Measurements from ENCODE around the gene ZNHIT1.

Gene ZNHIT1

DNA sequence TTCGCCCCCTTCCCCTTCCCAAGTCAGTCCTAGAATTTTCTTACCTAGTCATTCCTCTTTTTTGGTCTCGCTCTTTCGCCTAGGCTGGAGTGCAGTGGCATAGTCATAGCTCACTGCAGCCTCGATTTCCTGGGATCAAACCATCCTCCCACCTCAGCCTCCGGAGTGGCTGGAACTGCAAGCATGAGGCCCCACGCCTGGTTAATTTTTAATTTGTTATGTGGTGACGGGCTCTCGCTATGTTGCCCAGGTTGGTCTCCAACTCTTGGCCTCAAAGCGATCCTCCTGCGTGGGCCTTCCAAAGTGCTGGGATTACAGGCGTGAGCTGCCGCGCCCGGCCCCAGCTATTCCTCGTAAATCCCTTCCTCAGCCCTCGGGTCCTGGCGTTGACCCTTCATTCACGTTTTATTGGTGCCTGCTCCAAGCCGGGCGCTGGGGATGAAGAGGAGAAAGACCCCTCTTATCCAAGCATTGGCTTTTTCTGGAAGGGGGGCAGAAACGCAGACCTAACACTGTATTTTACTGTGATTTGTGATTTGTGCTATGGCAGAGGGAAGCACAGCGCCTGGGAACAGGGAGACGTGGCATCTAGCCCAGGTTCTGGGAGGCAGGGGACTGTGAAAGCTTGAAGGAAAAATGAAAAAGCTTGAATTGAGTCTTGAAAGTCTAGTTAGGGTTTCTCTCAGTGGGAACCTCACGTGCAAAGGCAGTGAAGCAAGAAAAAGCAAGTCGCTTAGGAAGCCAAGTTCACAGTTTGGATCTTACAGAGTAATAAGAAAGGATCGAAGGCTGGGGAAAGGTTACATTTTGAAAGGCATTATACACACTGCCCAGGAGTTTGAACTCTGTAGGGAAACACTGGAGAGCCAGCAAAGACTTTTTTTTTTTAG, 516 bp downstream of the ZNHIT1 start:
- no peak for DNase-seq (ENCODE audit: low spot score)

- DNase-seq (ENCODE audit: low spot score) = no peak
These were observed 2.3 kb downstream of the ZNHIT1 start for GRCh38 chr7:101220295-101220694.

- DNase-seq (ENCODE audit: low spot score) = no peak
These were observed 4.4 kb downstream of the ZNHIT1 start for GRCh38 chr7:101222275-101222830.

DNA sequence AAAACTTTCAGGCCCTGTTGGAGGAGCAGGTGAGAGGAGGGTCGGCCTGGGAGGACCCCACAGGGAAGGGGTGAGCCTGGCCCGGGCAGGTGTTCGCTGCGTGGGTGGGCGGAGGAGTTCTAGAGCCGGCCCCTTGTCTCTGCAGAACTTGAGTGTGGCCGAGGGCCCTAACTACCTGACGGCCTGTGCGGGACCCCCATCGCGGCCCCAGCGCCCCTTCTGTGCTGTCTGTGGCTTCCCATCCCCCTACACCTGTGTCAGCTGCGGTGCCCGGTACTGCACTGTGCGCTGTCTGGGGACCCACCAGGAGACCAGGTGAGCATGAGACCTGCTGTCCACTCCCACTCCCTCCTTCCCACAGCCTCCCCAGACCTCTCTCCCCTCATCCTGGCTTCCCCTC, 5.6 kb downstream of the ZNHIT1 start:
- DNase-seq (ENCODE audit: low spot score) = no peak

- no peak for DNase-seq (ENCODE audit: low spot score)
These were observed 7.7 kb downstream of the ZNHIT1 start for GRCh38 chr7:101225650-101226049.

GRCh38 chr7:101226721-101227120, 8.8 kb downstream of the ZNHIT1 start:
- no peak for DNase-seq (ENCODE audit: low spot score)

GRCh38 chr7:101231644-101232043, 13.7 kb downstream of the ZNHIT1 start:
- DNase-seq (ENCODE audit: low spot score) = no peak

GRCh38 chr7:101232141-101232850, 14.3 kb downstream of the ZNHIT1 start:
- no peak for DNase-seq (ENCODE audit: low spot score)

DNA sequence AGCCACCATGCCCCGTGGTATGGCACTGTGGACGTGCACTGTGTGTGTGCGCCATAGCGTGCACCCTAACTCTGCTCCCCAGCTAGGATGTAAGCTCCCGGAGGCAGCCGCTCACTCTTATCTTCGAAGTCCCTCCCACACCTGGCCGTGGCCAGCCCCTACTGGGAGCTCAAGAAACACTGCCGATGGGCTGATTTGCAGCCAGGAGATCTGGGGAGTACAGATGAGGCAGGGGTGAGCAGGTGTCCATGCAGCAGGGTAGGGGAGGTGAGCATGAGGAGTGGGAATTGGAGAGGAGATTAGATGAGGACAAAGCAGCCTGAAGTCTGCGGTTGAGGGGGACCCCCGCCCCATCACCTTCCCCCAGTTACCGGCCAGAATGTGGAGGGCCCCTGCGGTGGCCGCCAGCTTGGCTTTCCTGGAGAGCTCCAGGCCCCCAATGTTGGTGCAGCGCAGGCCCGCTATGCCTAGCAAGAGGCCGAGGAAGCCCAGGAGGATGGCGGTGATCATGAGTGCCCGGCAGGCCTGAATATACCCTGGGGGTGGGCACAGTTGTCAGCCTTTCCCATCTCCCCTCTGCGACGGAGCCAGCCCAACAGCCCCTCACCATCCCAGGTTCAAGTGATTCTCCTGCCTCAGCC, 16.1 kb downstream of the ZNHIT1 start:
- DNase-seq (ENCODE audit: low spot score) = no peak

DNA sequence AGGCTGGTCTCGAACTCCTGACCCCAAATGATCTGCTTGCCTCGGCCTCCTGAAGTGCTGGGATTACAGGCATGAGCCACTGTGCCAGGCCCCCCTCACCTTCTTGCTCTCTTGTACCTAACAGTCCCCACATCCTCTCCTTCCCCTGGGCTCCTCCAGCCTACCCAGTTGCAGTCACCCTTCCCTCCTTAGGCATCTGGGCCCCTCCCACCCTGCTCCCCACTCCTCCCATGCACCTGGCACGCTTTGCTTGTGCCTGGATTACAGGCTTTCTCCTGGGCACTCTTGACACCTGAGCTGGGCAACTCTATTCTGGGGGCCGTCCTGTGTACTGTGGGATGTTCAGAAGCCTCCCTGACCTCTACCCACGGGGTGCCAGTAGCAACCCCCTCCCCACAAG, 16.7 kb downstream of the ZNHIT1 start:
- no peak for DNase-seq (ENCODE audit: low spot score)

DNA sequence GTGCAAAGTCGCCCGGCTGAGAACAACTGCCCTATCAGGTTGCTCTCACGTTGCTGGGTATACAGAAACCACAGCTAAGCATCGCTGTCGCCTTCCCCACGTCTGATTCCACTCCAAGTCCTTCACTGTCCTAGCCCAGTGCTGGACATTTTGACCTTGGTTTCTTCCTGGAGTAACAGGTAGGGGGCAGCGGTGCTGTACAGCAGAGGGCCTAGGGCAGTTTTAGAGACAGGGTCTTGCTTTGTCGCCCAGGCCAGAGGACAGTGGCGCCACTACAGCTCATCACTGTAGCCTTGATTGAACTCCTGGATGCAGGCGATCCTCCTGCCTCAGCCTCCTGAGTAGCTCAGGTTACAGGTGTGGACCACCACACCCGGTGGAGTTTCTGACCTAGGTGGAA, 17.1 kb downstream of the ZNHIT1 start:
- DNase-seq (ENCODE audit: low spot score) = no peak

GRCh38 chr7:101235522-101235921, 17.6 kb downstream of the ZNHIT1 start:
- DNase-seq (ENCODE audit: low spot score) = no peak

GRCh38 chr7:101236292-101236835, 18.4 kb downstream of the ZNHIT1 start:
- no peak for DNase-seq (ENCODE audit: low spot score)

GRCh38 chr7:101237206-101238067, 19.5 kb downstream of the ZNHIT1 start, which contains the start of gene CLDN15:
TSS of gene CLDN15 (minus strand) at chr7:101237802. CDS start at chr7:101237581, 221 bp downstream.
- DNase-seq (ENCODE audit: low spot score) = peak; percentile 79

DNA sequence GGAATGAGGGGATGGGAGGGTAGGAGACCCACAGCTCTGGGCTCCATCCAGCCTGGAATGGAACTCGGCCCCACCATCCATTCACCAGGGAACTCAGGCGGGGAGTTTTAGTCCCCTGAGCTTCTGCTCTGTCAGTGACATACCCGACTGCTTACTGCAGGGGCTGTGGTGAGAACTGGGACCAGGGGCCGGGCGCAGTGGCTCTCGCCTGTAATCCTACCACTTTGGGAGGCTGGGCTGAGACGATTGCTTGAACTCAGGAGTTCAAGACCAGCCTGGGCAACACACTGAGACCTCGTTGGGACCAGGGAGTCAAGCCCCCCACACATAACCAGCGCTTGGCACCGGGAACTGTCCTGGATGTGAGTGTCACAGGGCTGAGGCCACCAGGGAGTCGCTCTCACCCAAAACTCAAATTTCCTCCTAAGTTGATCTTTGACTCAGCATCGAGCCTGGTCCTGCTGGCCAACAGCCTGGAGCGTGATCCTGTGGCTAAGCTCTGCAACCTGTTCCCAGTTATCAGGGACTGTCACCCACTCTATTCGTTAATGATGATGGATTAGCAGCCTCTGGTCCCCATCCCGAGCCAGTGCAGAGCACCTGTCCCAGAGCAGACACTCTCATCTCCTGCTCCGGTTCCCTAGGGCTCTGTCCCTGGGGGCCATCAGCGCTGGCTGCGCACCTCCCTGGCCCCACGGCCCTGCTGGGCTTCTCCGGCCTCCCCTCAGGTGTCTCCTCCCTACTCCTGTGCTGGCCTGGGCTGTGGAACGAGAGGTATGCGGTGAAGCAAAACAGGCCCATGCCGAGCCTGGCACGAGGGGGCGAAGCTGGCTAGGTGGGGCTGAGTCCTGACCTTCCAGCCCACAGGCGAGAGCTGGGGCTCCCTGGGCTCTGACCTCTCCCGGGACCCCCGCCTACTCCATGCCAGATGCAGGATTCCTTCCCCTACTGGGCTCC, 20.5 kb downstream of the ZNHIT1 start:
- DNase-seq (ENCODE audit: low spot score) = no peak

GRCh38 chr7:101239191-101239950, 21.4 kb downstream of the ZNHIT1 start:
- DNase-seq (ENCODE audit: low spot score) = no peak

- DNase-seq (ENCODE audit: low spot score) = no peak
These were observed 21.9 kb downstream of the ZNHIT1 start for GRCh38 chr7:101239951-101240220.

DNA sequence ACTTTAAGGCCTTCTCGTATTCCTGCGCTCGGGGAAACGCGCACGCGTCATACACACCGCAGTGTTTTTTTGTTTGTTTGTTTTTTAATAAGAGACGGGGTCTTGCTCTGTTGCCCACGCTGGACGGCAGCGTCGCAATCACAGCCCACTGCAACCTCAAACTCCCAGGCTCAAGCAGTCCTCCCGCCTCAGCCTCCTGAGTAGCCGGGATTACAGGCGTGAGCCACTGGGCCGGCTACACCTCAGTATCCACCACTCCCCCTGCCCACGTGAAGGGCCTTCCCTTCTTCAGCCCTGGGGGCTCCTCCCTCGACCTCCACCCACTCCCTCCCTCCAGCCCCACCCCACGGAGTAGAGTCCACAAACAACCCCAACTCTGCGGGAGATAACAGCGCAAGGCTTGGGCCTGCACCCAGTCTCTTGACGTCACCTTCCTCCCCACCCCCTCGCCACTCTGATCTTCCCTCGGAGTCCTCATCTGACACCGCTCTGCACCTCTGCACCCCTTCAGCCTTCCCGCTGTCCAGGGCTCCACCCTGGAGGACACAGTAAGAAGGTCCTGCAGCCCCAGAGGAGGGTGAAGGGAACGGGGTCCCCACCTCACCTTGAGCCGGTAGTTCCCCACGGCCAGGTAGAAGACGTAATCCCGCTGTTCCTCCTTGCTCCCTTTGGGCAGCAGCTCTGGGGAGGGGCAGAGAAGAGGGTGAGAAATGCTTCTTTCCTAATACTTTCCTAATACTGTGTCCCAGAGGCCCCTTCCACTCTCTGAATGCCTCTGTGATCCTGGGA, 22.5 kb downstream of the ZNHIT1 start:
- DNase-seq (ENCODE audit: low spot score) = no peak

DNA sequence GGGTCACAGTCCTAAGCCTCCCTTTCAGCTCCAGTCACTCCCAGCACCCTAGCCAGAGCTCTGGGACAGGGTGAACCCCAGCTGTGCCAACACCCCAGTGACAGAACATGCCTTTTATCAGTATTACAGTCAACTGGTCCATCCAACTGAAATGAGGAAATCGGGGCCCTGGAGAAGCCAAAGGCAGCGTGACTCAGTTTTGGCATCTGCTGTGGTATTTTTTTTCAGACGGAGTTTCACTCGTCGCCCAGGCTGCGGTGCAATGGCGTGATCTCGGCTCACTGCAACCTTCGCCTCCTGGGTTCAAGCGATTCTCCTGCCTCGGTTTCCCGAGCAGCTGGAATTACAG, 23.0 kb downstream of the ZNHIT1 start:
- DNase-seq (ENCODE audit: low spot score) = no peak
